Measurements from ENCODE around the gene HPCAL1.

- TF ChIP-seq CTCF (IDR thresholded peaks at IDR 0.05) (no peak), EZH2 (IDR thresholded peaks at IDR 0.05; ENCODE audit: borderline replicate concordance, insufficient read depth, low read depth, low read length, poor library complexity, severe bottlenecking) (no peak)
Observed at GRCh38 chr2:10424916-10425505, 122.3 kb downstream of the HPCAL1 start.
